NK-92 (cell line): ENCODE results near the gene NDUFA13.

Experiments used
- DNase-seq: peaks from one replicate; lab custom pipeline; 2025; ENCODE audit not compliant: unreplicated experiment; lab: John Stamatoyannopoulos, UW

The NDUFA13 gene

DNA sequence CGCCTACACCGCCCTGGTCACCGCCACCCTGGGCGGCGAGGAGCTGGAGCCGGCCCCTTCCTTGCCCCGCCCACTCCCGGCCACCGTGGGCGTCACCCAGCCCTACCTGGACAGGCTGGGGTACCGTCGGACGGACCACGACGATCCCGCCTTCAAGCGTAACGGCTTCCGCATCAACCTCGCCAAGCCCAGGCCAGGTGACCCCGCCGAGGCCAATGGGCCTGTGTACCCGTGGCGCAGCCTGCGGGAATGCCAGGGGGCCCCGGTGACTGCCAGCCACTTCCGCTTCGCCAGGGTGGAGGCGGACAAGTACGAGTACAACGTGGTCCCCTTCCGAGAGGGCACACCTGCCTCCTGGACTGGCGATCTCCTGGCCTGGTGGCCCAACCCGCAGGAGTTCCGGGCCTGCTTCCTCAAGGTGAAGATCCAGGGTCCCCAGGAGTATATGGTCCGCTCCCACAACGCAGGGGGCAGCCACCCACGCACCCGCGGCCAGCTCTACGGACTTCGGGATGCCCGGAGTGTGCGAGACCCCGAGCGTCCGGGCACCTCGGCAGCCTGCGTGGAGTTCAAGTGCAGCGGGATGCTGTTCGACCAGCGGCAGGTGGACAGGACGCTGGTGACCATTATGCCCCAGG is 29.0 kb downstream of the NDUFA13 start:
- no peak for DNase-seq

DNA sequence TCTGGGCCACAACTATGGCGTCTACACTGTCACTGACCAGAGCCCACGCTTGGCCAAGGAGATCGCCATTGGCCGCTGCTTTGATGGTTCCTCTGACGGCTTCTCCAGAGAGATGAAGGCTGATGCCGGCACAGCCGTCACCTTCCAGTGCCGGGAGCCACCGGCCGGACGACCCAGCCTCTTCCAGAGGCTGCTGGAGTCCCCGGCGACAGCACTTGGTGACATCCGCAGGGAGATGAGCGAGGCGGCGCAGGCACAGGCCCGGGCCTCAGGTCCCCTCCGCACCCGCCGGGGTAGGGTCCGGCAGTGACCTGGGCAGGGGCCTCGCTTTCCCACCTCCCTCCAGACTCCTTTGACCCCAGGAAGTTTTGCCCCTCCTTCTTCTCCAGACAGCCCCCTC is 29.7 kb downstream of the NDUFA13 start:
- no peak for DNase-seq

DNA sequence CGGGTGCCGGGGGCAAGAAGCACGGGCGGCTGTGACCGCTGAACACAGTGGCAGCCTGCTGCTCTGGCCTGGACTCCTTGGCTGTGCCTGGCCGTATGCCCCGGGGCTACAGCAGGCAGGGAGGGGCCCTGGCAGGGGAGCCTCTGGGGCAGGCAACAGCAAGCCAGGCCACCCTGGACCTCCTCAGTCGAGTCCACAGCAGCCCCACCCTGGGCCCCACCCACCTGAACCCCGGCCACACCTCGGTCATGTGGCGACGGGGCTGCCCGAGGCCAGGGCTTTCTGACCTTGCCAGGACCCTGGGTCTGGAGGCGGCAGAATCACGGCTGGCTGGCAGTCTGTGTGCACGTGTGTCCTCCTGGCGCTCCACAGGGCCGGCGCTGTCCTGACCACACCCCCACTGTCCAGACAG is 30.7 kb downstream of the NDUFA13 start:
- DNase-seq = no peak

DNA sequence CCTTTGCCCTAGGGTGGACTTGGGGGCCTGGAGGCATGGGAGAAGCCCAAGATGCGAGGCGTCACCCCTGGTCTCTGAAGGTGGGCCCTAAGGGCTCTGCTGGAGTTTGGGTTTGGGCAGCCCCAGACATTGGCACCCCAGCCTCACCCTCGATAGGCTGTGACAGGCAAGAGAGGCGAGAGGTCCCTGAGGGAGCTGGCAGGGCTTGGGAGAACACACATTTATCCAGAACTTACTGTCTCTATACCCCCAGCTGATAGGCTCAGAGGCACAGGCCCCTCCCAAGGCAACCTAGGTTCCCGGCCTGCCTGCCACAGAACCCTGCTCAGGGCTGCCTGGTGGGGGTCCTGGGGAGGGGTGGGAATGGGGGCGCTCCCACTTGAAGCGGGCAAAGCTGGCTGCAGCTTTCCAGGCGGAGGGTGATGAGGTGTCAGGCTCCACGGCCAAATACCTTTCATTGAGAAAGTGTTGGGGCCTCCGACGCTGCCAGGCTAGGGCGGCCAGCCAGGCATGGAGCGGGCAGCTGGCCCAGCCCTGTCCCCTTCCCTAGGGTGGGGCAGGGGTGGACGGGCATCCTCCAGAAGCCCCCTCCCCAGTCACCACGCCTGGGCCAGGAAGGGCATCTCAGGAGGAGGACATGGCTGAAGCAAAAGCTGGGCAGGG is 31.8 kb downstream of the NDUFA13 start:
- no peak for DNase-seq

DNA sequence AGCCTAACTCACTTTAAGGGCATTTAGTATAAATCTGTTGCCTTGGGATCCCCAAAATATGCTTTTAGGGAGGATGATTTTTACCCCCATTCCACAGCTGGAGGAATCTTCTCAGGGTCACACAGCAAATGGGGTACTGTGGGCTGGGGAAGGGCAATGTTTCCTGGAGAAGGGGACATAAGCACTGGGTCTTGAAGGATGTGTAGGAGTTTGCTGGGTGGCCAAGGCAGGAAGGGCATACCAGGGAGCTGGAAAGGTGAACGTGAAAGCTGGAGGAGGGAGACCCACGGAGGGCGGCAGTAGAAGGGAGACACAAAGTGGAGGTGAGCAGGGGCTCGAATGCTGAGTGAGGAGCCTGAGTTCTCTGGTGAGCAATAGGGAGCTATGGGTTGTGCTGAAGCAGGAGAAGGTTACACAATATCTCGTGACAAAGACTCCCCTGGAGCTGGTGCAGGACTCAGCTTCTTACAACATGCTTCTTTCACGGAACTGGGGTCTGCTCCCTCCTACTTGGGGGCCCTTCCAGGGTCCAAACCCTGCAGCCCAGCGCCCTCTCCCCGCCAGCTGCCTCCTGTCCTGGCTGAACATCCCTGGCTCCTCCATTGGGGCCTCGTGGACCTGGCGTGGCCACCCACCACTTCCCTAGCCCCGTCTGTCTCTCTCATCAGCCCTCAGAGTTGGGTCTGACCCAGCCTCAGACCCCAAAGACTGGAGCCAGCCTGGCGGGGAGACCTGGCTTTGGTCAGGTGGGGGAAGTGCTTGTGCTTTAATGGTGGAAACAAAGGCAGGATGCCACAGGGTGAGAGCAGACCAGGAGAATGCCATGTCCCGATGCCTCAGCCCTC is 33.1 kb downstream of the NDUFA13 start:
- DNase-seq = no peak

DNA sequence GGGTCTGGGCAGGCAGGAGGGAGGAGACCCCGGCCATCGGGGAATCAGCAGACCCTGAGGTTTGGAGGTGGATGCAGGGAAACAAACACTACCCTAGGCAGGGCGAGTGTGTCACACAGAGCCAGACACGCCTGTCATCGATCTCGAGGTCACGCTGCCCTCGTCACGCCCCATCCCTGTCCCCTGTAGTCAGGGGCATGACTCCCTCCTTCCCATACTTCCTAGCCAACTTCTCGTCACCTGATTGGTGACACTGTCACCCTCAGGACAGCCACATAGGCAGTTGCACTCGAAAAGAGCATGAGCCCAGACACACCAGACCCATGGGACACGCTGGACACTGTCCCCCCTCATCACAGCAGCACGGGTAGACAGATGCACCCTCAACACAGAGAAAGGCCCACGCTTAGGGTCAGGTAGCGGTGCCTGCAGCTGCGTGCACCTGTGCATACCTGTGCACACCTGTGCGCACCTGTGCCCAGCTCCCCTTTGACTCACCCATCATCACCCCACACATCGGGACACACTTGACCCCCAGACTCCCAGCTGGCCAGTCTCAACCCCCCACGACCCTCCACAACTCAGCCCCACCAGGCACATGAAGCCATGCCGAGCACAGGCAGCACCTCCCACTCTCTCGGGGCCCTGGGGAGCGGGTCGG is 33.9 kb downstream of the NDUFA13 start:
- no peak for DNase-seq

DNA sequence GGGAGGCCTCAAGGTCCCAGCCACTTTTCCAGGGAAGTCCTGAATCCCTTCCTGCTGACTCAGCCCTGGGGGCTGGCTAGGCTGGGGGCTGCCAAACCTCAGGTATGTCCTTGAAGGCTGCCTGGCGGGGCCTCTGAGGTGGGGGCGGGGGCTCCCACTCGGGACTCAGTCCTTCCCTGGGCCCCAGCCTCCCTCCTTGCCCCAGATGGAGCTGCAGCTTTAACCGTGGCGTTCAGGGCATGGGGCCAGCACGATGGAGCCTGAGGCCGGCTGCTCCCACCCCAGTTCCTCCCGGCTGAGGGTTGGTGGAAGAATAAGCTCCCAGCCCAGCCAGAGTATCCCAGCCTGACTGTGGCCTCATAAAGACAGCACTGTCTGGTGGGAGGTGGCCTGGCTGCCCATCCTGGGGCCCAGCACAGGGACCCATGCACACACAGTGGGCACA is 34.5 kb downstream of the NDUFA13 start:
- no peak for DNase-seq

DNA sequence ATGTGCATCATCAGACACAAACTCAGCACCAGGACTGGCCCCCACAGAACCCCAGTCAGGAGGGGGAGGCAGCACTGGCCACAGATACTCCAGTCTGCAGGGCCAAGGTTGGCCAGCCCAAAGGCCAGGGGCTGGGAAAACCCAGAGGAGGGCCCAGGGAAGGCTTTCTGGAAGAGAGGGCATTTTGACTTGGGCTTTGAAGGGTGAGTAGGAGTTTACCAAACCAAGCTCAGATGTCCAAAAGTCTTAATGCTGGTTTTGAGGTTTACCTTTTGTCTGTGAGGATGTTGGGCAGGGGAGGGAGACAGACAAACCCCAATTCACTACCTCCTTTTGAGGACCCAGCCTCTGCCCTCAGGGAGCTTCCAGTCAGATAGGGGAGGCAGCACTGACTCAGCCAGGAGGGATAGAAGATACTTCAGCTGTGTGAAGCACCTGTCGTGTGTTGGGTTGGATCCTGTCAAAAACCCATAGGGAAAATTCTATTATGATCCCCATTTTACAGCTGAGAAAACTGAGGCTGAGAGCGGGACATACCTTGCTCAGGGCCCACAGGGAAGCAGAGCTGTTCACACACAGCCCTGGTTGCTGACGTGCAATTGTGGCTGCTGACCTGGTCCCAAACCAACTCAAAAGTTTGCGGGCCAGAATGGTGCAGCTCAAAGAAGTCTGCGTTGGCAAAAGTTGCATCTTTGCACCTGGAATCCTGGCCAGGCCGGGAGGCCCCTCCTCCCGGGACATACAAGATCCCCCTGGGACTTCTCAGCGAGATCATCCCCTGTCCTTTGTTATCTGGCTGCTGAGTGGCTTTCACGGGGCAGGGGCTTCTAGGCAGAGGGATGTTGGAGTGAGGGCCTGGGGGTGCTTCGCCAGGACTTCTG is 35.2 kb downstream of the NDUFA13 start:
- no peak for DNase-seq

DNA sequence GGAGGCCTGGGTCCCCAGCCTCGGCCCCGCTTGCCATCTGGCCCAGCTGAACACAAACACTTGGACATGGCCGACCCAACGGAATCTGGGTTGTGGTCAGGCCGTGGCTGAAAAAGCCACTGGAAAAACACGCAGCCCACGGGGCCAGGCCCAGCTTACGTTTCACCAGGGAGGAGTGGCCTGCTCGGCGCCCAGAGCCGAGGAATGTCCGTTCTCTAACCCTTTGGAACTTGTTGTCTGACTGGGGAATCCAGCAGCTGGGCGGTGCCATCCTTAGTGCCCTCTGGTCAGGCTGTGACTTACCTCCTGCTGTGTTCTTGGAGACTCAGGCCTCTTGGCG is 35.8 kb downstream of the NDUFA13 start:
- no peak for DNase-seq

DNA sequence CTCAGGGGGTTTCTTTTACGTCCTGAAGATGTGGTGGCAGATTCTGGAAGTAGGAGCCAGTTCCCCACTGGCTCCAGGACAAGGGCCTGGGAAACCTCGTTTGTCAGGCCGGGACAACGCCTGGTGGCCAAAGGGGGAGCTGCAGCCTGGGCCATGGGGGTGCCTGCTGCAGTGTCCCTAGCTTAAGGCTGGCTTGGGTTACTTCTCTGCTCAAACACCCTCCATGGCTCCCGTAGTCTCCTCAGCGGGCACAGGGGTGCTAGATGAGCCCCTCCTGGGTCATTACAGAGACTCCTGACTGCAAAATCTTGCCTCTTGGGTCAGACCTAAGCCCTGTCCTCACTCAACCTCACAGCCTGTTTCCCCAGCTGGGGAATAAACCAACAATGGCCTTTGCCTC is 36.8 kb downstream of the NDUFA13 start:
- DNase-seq = no peak

DNA sequence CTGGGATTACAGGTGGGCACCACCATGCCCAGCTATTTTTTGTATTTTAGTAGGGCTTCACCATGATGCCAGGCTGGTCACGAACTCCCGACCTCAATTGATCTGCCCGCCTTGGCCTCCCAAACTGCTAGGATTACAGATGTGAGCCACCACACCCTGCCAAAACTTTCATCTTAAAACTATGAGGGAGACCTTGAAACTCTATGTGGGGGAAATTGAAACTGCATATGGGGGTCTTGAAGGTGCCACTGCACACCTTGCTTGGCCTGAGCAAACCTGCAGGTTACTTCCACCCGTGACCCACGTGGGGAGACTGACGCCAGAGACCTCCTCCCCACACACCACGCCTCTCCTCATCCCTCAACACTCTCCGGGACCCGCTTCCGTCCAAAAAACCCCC is 37.6 kb downstream of the NDUFA13 start:
- DNase-seq = no peak

DNA sequence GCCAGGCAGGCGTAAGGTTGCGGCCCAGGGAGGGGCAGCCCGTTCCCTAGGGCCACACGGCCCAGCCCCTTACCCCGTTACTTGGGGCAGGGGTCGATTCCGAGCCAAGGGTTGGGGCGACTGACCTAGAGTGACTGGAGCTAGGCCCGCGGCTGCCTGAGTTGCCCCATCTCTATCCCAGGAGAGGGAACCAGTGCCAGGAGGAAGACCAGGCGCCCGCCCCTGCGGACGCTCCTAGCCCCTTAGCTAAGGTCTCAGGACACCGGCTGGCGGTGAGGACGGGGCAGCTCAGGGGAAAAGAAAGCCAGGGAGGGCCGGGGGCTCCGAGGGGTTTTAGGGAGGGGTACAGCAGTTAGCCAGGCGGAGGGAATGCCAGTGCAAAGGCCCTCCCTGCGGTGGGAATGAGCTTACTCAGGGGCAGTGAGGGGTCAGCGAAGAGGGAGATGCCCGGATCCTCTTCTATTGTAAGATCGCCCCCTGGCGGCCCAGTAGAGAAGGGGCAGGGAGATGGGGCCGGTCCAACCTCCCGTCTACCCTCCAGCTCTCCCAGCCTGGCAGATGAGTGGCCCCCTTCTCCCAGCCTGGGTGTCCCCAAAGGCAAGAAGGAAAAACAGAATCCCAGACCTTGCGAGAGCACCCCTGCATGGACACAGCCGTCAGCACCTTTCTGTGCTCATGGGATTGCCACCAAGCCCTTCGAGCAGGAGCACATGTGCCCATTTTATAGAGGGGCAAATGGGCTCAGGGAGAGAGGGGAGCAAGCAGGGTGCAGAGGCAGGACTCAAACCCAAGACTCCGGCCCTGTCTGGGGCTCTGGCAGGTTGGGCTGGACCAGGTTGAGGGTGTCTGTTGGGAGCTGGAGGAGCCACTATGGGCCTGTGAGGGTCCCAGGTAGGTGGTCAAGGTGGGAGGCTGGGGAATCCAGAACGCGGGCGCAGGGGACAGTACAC is 38.3 kb downstream of the NDUFA13 start:
- DNase-seq = no peak

DNA sequence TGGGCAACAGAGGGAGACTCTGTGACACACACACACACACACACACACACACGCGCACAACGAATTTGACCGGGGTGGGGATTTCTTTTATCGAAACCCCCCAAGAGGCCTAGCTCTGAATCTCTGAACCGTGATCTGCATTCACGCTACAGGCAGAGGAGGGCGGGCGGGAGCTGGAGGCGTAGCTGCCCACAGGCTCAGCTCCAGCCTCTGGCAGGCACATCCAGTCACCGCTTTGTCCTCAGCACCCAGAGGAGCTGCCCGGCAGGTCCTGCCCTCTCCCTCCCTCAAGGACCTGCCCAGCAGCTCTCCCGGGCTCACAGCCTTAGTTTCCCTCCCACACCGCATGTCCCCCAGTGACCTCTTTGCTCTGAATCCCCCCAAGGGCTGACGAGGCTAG is 42.0 kb downstream of the NDUFA13 start:
- no peak for DNase-seq

DNA sequence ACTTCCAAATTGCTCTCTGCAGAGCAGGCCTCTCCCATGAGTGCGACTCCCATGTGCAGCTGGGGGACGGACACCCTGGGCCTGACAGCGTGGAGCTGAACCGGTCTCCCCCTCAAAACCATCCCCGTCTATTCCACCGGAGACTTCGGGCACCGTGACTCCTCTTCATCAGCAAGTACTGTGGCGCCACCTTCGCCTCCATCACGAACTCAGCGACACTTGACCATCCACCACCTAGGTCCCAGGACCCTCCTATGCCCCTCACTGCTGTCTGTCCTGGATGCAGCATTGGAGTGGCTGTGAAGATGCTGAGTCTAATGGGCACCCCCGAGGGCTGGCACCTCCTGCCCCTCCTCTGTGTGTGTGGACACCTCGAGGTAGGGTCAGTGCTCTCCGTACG is 42.6 kb downstream of the NDUFA13 start:
- DNase-seq = no peak

DNA sequence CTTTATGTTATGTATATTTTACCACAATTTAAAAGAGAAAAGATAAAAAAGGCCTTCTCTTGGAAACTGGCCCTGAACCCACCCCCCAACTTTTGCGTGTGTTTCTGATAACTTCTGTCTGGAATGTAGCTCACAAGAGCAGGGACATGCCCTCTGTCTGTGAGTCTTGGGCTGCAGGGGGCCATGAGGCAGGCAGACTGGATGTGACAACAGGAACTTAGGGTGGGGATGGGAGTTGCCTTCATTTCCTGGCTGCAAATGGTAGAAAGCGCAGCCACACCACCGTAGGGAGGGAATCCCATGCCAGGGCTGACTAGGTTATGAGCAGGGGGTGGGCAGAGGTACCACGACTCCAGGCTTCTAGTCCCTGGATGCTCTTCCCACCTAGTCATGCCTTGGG is 43.9 kb downstream of the NDUFA13 start:
- DNase-seq = no peak

DNA sequence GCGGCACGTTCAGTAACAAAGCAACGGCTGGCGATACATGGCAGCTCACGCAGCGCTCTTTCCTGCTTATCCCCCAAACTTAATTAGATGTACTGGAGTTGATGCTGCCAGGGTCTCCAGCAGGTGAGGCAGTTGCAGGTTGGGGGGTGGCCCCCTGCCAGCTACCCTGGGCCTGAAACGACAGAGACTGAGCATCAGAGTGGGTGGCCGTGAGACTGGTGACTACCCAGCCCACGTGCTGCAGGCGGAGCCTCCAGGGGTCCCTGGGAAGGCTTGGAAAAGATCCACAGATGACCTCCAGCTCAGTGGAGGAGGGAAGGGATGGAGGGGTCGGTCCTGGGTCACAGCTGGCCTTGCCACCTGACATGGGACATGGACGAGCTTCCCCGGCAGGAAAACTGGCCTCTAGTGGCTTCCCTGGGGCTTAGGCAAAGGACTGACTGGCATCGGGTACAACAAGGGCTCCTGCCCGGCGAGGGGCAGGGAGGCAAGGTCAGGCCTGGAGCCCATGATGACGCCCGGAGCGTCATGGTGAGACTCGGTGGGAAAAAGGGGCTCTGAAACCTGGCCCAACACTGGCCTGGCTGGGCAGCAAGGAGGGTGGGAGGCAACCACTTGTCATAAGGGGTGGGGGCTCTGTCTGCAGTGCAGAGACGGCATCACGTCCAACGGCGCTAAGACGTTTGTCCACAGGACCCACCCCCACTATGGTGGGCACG is 46.1 kb downstream of the NDUFA13 start:
- no peak for DNase-seq

DNA sequence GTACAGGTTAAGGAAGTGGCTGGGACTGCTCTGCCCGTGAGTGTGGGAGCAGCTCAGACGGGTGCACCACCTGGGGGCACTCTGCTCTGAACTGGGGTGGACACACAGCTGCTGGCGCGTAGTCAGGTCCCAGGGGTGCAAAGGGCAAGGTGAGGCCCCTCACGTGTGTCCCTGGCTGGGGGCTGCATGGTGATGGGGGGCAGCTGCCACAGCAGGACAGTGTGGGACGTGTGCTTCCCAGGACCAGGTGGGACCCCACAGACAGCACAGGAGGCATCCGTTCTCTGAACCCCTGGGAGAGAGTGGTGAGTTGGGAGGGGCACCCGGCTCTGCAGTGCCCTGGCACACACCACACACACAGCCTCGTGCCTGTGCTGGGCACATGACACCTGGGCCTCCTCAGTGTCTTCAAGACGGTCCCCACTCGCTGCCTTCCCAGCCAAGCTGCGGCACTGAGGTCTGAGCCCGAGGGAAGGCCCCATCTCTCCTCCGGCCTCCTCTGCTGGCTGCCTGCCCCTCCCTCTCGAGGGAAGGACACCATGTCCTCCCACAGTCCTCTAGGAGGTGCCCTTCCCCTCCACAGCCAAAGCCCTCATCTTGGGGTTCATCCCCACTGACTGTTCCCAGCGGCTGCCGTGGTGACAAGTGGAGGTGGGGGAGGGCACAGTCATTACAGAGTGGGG is 46.8 kb downstream of the NDUFA13 start:
- DNase-seq = no peak

DNA sequence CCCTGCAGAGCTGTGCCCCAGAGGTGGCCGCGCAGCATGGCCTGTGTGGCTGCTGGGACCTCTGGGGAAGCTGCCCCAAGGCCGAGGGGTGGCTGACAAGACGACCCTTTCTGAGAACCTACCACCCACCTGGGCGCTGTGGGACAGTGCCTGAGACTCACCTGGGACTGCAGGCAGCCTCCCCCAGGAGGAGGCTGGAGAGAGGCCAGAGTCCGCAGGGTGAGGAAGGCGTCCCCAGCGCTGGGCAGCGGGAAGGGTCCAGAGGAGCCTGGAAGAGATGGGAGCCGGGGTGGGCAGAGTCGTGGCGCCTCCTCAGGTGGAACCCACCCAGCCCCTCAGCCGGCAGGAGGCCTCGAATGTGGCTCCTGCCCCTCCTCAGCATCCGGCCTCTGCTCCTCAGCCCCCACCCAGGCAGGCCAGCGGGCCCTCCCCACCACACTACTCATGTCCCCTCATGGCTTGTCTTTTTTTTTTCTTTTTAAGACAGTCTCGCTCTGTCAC is 47.4 kb downstream of the NDUFA13 start:
- DNase-seq = no peak
